Measurements from ENCODE around the gene RELL1.

DNA sequence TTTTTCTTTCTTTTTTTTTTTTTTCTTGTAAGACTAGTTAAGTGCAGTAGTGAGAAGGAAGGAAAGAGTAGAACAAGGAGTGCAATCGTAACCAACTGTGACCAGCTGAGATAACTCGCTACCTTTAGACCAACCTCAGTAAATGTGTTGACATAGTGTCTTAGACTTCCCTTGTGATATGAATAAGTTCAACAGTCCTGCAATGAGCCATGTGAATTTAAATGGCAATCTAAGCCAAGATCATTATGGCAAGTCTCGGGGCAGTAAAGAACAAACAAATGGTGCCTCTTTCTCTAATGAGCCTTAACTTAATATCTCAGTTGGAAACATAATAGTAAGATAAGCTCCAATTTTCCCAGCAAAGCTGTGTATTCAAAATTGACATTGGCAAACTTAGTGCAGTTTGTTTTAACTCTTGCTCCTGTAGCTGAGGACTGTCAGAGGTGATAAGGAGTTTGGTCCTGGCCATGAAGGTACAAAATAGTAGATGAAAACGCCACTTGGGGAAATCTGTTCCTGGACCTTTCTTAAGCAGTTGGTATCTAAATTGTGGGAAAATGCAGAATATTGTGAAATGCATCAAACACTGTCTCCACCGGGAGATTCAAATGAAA is 13.8 kb upstream of the RELL1 start:
- TF ChIP-seq STAT1 (conservative IDR thresholded peaks at IDR 0.05) (no peak), MYC (IDR thresholded peaks at IDR 0.05; ENCODE audit: insufficient read depth, insufficient read length, insufficient replicate concordance, low read length, severe bottlenecking) (no peak), POLR2AphosphoS2 (IDR thresholded peaks at IDR 0.05; ENCODE audit: low read depth, low read length) (no peak), BACH1 (IDR thresholded peaks at IDR 0.05; ENCODE audit: borderline replicate concordance) (no peak), POLR2AphosphoS5 (IDR thresholded peaks at IDR 0.05; ENCODE audit: low read length) (no peak), TAF1 (IDR thresholded peaks at IDR 0.05; ENCODE audit: borderline replicate concordance, low read depth, low read length) (no peak), CEBPB (IDR thresholded peaks at IDR 0.05; ENCODE audit: borderline replicate concordance in 1 of 2, low read depth in 2 of 2, low read length in 2 of 2) (no peak), CHD2 (IDR thresholded peaks at IDR 0.05; ENCODE audit: borderline replicate concordance, low read depth, low read length) (no peak), GABPA (IDR thresholded peaks at IDR 0.05; ENCODE audit: low read depth) (no peak), MEF2A (IDR thresholded peaks at IDR 0.05; ENCODE audit: insufficient read depth, low read depth, low read length) (no peak)
- TF ChIP-seq, protein P1, sequence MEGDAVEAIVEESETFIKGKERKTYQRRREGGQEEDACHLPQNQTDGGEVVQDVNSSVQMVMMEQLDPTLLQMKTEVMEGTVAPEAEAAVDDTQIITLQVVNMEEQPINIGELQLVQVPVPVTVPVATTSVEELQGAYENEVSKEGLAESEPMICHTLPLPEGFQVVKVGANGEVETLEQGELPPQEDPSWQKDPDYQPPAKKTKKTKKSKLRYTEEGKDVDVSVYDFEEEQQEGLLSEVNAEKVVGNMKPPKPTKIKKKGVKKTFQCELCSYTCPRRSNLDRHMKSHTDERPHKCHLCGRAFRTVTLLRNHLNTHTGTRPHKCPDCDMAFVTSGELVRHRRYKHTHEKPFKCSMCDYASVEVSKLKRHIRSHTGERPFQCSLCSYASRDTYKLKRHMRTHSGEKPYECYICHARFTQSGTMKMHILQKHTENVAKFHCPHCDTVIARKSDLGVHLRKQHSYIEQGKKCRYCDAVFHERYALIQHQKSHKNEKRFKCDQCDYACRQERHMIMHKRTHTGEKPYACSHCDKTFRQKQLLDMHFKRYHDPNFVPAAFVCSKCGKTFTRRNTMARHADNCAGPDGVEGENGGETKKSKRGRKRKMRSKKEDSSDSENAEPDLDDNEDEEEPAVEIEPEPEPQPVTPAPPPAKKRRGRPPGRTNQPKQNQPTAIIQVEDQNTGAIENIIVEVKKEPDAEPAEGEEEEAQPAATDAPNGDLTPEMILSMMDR (IDR thresholded peaks at IDR 0.05 in 2 of 3, conservative IDR thresholded peaks at IDR 0.05 in 1 of 3; ENCODE audit: control insufficient read depth in 2 of 3, extremely low read depth in 1 of 3, insufficient read depth in 1 of 3, low read depth in 3 of 3, low read length in 3 of 3) = no peak
